Activated naive CD8-positive, alpha-beta T cell treated with anti-CD3 and anti-CD28 coated beads, Interleukin-2, amount 50 U/mL, for 24 hours (primary cell): ENCODE data around the gene C4BPA.

Source experiments
- ATAC-seq: fragments of 150-1000 bp; cut with Tn5 transposase; one replicate; pipeline ENCODE4 v1.10.0; 2021
- DNase-seq: peaks from one replicate; pipeline ENCODE4 v3.0.0; 2021
- H3K27ac Mint-ChIP-seq: one replicate; pipeline ENCODE4 v1.8.0; 2021; ENCODE audit warnings: mild to moderate bottlenecking, mixed read lengths
- H3K27me3 Mint-ChIP-seq: one replicate; pipeline ENCODE4 v1.8.0; 2021; ENCODE audit warnings: mixed read lengths
- H3K36me3 Mint-ChIP-seq: one replicate; pipeline ENCODE4 v1.8.0; 2021; ENCODE audit warnings: low read depth, mixed read lengths
- H3K4me1 Mint-ChIP-seq: one replicate; pipeline ENCODE4 v1.8.0; 2021; ENCODE audit warnings: mixed read lengths
- H3K4me3 Mint-ChIP-seq: one replicate; pipeline ENCODE4 v1.8.0; 2021; ENCODE audit warnings: mild to moderate bottlenecking, moderate library complexity, mixed read lengths
- H3K9me3 Mint-ChIP-seq: one replicate; pipeline ENCODE4 v1.8.0; 2021; ENCODE audit warnings: mixed read lengths

The C4BPA gene

GRCh38 chr1:207164086-207164485 is 60.1 kb downstream of the C4BPA start:
- ATAC-seq (no peak), DNase-seq (no peak)
- no peak overlapping the region for H3K4me3 Mint-ChIP-seq
- H3K36me3 Mint-ChIP-seq, result no peaks in the 10 kb centered on the region
- H3K27ac Mint-ChIP-seq, result no peak overlapping the region
- H3K4me1 Mint-ChIP-seq, result no peaks in the 10 kb centered on the region
- H3K9me3 Mint-ChIP-seq, result peaks cover 4% of the 10 kb centered on the region
- H3K27me3 Mint-ChIP-seq, result no peaks in the 10 kb centered on the region

GRCh38 chr1:207172321-207172720 is 68.3 kb downstream of the C4BPA start:
- Mint-ChIP-seq H3K27me3 (no peaks in the 10 kb centered on the region), H3K4me1 (no peaks in the 10 kb centered on the region), H3K9me3 (peaks cover 4% of the 10 kb centered on the region), H3K4me3 (no peak overlapping the region), H3K27ac (no peak overlapping the region), H3K36me3 (no peaks in the 10 kb centered on the region)
- ATAC-seq, result no peak
- no peak for DNase-seq

GRCh38 chr1:207172885-207173284 is 68.9 kb downstream of the C4BPA start:
- H3K4me3 Mint-ChIP-seq, result no peak overlapping the region
- H3K27ac Mint-ChIP-seq, result peak overlapping the region; percentile 29
- H3K9me3 Mint-ChIP-seq, result peaks cover 4% of the 10 kb centered on the region
- DNase-seq (no peak), ATAC-seq (no peak)
- no peaks in the 10 kb centered on the region for H3K36me3 Mint-ChIP-seq
- no peaks in the 10 kb centered on the region for H3K4me1 Mint-ChIP-seq
- H3K27me3 Mint-ChIP-seq, result no peaks in the 10 kb centered on the region

- DNase-seq, result no peak
- no peak overlapping the region for H3K4me3 Mint-ChIP-seq
- no peaks in the 10 kb centered on the region for H3K4me1 Mint-ChIP-seq
- no peak for ATAC-seq
- no peaks in the 10 kb centered on the region for H3K36me3 Mint-ChIP-seq
- no peaks in the 10 kb centered on the region for H3K27me3 Mint-ChIP-seq
- no peak overlapping the region for H3K27ac Mint-ChIP-seq
- H3K9me3 Mint-ChIP-seq, result peaks cover 4% of the 10 kb centered on the region
Observed at GRCh38 chr1:207173396-207173795, 69.4 kb downstream of the C4BPA start.

- ATAC-seq (no peak), DNase-seq (no peak)
- H3K9me3 Mint-ChIP-seq, result no peaks in the 10 kb centered on the region
- H3K4me1 Mint-ChIP-seq, result no peaks in the 10 kb centered on the region
- no peak overlapping the region for H3K4me3 Mint-ChIP-seq
- no peaks in the 10 kb centered on the region for H3K27me3 Mint-ChIP-seq
- H3K27ac Mint-ChIP-seq, result no peak overlapping the region
- no peaks in the 10 kb centered on the region for H3K36me3 Mint-ChIP-seq
Observed at GRCh38 chr1:207174913-207175312, 70.9 kb downstream of the C4BPA start.

- no peak for DNase-seq
- no peaks in the 10 kb centered on the region for H3K27me3 Mint-ChIP-seq
- no peak for ATAC-seq
- H3K4me3 Mint-ChIP-seq, result no peak overlapping the region
- no peaks in the 10 kb centered on the region for H3K9me3 Mint-ChIP-seq
- no peak overlapping the region for H3K27ac Mint-ChIP-seq
- no peaks in the 10 kb centered on the region for H3K36me3 Mint-ChIP-seq
- no peaks in the 10 kb centered on the region for H3K4me1 Mint-ChIP-seq
Observed at GRCh38 chr1:207179036-207179435, 75.0 kb downstream of the C4BPA start.

GRCh38 chr1:207181847-207182246 is 77.8 kb downstream of the C4BPA start:
- ATAC-seq (no peak), DNase-seq (no peak)
- no peak overlapping the region for H3K27ac Mint-ChIP-seq
- H3K4me3 Mint-ChIP-seq, result no peak overlapping the region
- H3K4me1 Mint-ChIP-seq, result no peaks in the 10 kb centered on the region
- H3K27me3 Mint-ChIP-seq, result no peaks in the 10 kb centered on the region
- H3K9me3 Mint-ChIP-seq, result no peaks in the 10 kb centered on the region
- H3K36me3 Mint-ChIP-seq, result no peaks in the 10 kb centered on the region

GRCh38 chr1:207186503-207186902 is 82.5 kb downstream of the C4BPA start:
- Mint-ChIP-seq H3K27ac (no peak overlapping the region), H3K4me3 (no peak overlapping the region), H3K27me3 (no peaks in the 10 kb centered on the region), H3K4me1 (peaks cover 6% of the 10 kb centered on the region), H3K36me3 (peaks cover 4% of the 10 kb centered on the region), H3K9me3 (peaks cover 10% of the 10 kb centered on the region)
- ATAC-seq (no peak), DNase-seq (no peak)

- Mint-ChIP-seq H3K9me3 (peaks cover 10% of the 10 kb centered on the region), H3K27ac (no peak overlapping the region), H3K36me3 (peaks cover 4% of the 10 kb centered on the region), H3K27me3 (no peaks in the 10 kb centered on the region), H3K4me3 (no peak overlapping the region), H3K4me1 (peaks cover 6% of the 10 kb centered on the region)
- no peak for DNase-seq
- ATAC-seq, result no peak
Observed at GRCh38 chr1:207188901-207189300, 84.9 kb downstream of the C4BPA start.

GRCh38 chr1:207191061-207191460 is 87.0 kb downstream of the C4BPA start:
- Mint-ChIP-seq H3K4me3 (no peak overlapping the region), H3K36me3 (peaks cover 7% of the 10 kb centered on the region), H3K9me3 (peaks cover 10% of the 10 kb centered on the region), H3K27me3 (no peaks in the 10 kb centered on the region), H3K27ac (no peak overlapping the region), H3K4me1 (peaks cover 6% of the 10 kb centered on the region)
- DNase-seq, result no peak
- ATAC-seq, result no peak

- Mint-ChIP-seq H3K27ac (no peak overlapping the region), H3K9me3 (peaks cover 10% of the 10 kb centered on the region), H3K4me3 (no peak overlapping the region), H3K27me3 (no peaks in the 10 kb centered on the region), H3K4me1 (peaks cover 6% of the 10 kb centered on the region), H3K36me3 (peaks cover 7% of the 10 kb centered on the region)
- no peak for ATAC-seq
- no peak for DNase-seq
Observed at GRCh38 chr1:207191776-207192175, 87.7 kb downstream of the C4BPA start.

GRCh38 chr1:207194197-207194596 is 90.2 kb downstream of the C4BPA start:
- ATAC-seq (no peak), DNase-seq (no peak)
- peaks cover 8% of the 10 kb centered on the region for H3K9me3 Mint-ChIP-seq
- no peak overlapping the region for H3K4me3 Mint-ChIP-seq
- H3K36me3 Mint-ChIP-seq, result peaks cover 4% of the 10 kb centered on the region
- H3K4me1 Mint-ChIP-seq, result peaks cover 3% of the 10 kb centered on the region
- no peaks in the 10 kb centered on the region for H3K27me3 Mint-ChIP-seq
- H3K27ac Mint-ChIP-seq, result no peak overlapping the region
